ENCODE measurements around the gene RIOK1.

GRCh38 chr6:7445885-7446461 is 56.4 kb downstream of the RIOK1 start:
- no peak for TF ChIP-seq CTCF (IDR thresholded peaks at IDR 0.05; ENCODE audit: insufficient read depth, low read depth, low read length)
- TF ChIP-seq EZH2 (IDR thresholded peaks at IDR 0.05; ENCODE audit: insufficient read depth, low read length), result no peak
